Panc1 (cell line): ENCODE measurements around the gene RHEB. TPM values are rescaled to one million over a fixed set of nuclear protein-coding genes. Genes with fewer than 3 reads are reported as not detected.

ENCODE experiments used
- ATAC-seq: fragments of 200-7000 bp; cut with Tn5 transposase; 2 replicates; pipeline ENCODE4 v1.9.1; 2020; ENCODE audit warnings: mild to moderate bottlenecking, moderate library complexity
- BruUV-seq: library from RNA; stranded (reverse); fragments of 400-500 nt; replicated peaks from 2 replicates; lab custom pipeline; 2021; lab: Mats Ljungman, UMichigan
- CTCF ChIA-PET: fragments of 300-600 bp; sonication (Branson Sonifier 250); formaldehyde crosslinking; loops from one replicate; lab custom pipeline; 2022; ENCODE audit warnings: antibody characterized with exemption; lab: Charles Lee
- POLR2A ChIA-PET: fragments of 300-600 bp; sonication (Branson Sonifier 250); formaldehyde crosslinking; loops from one replicate; lab custom pipeline; 2022; ENCODE audit warnings: antibody characterized with exemption; lab: Charles Lee
- DNase-seq: peaks from one replicate; pipeline ENCODE4 v3.0.0-alpha.2; 2010; ENCODE audit warnings: low read depth, low spot score
- H3K27ac ChIP-seq: 2 replicates; pipeline ENCODE4 v1.5.1; 2011; ENCODE audit warnings: mild to moderate bottlenecking, low read length, inconsistent platforms
- H3K27me3 ChIP-seq: fragments of 200-500 bp; sonication (Bioruptor generic); 2 replicates; pipeline ENCODE4 v1.6.0; 2014; ENCODE audit warnings: low read length, inconsistent platforms; ENCODE audit not compliant: control insufficient read depth, insufficient read depth
- H3K36me3 ChIP-seq: fragments of 200-500 bp; sonication (Bioruptor generic); 2 replicates; pipeline ENCODE4 v1.5.1; 2014; ENCODE audit warnings: inconsistent platforms, mild to moderate bottlenecking, low read length, moderate library complexity; ENCODE audit not compliant: control insufficient read depth, insufficient read depth
- H3K4me1 ChIP-seq: 2 replicates; pipeline ENCODE4 v1.5.1; 2011; ENCODE audit warnings: inconsistent platforms, mild to moderate bottlenecking, low read length, moderate library complexity; ENCODE audit not compliant: control insufficient read depth, insufficient read depth
- H3K4me3 ChIP-seq, 2 experiments: 2 replicates each; pipeline ENCODE4 v1.5.1; 2011 to 2012; ENCODE audit warnings: low read depth in 2 of 2, low read length in 2 of 2, mild to moderate bottlenecking in 2 of 2, inconsistent platforms in 1 of 2, moderate library complexity in 1 of 2
- H3K9me3 ChIP-seq: fragments of 200-500 bp; sonication (Bioruptor generic); 2 replicates; pipeline ENCODE4 v1.5.1; 2014; ENCODE audit warnings: low read depth, mild to moderate bottlenecking, inconsistent platforms, low read length, moderate library complexity; ENCODE audit not compliant: control insufficient read depth, insufficient read depth
- CTCF ChIP-seq: fragments of 450-650 bp; IDR thresholded peaks from 2 replicates; pipeline ENCODE4 v1.5.1; 2017; ENCODE audit warnings: mild to moderate bottlenecking
- POLR2AphosphoS5 ChIP-seq: IDR thresholded peaks from 2 replicates; pipeline ENCODE4 v1.6.1; 2012; ENCODE audit warnings: mild to moderate bottlenecking, low read depth, low read length, moderate library complexity
- REST ChIP-seq, 2 experiments: IDR thresholded peaks; 2 replicates each; pipeline ENCODE4 v1.6.1; 2011 to 2012; ENCODE audit warnings: low read depth in 2 of 2, control low read depth in 1 of 2, low read length in 1 of 2, mild to moderate bottlenecking in 1 of 2, moderate library complexity in 1 of 2; ENCODE audit not compliant: insufficient read depth in 1 of 2
- SIN3A ChIP-seq: IDR thresholded peaks from 2 replicates; pipeline ENCODE4 v1.6.1; 2012; ENCODE audit warnings: low read depth, mild to moderate bottlenecking, low read length, moderate library complexity, borderline replicate concordance; ENCODE audit not compliant: insufficient read depth
- TCF7L2 ChIP-seq: IDR thresholded peaks from 2 replicates; pipeline ENCODE4 v1.6.1; 2011; ENCODE audit warnings: mild to moderate bottlenecking, low read depth, low read length, inconsistent platforms
- in situ Hi-C: cut with HindIII; loops from 2 replicates; pipeline ENCODE4 v1.10.0; 2016; ENCODE audit warnings: low sequenced_read_pairs, low pct_unique_long_range_greater_than_20kb
- intact Hi-C: fragments of 100-400 bp; cut with micrococcal nuclease; formaldehyde crosslinking; loops from one replicate; pipeline ENCODE4 v1.10.0; 2022; ENCODE audit not compliant: unreplicated experiment
- total RNA-seq: library from RNA; stranded (reverse); gene quantifications from one replicate; pipeline ENCODE4 v1.2.1, GENCODE V29; 2021; ENCODE audit not compliant: unreplicated experiment

RHEB gene
- total RNA-seq, 1 experiment from 2014 or later, result 259 TPM

- POLR2A ChIA-PET, result no interaction called here
- in situ Hi-C loops, result no loop called here
Observed at GRCh38 chr7:151565541-151565940, 45.8 kb upstream of the RHEB start.

GRCh38 chr7:151560243-151560642 lies 40.5 kb upstream of the RHEB start:
- intact Hi-C loops (no loop called here), in situ Hi-C loops (no loop called here)
- H3K27me3 ChIP-seq, result no peaks in the 10 kb centered on the region
- ATAC-seq (no peak), DNase-seq (no peak)
- H3K4me3 ChIP-seq, result no peak overlapping the region
- H3K4me1 ChIP-seq, result no peaks in the 10 kb centered on the region
- H3K27ac ChIP-seq, result no peak overlapping the region
- TF ChIP-seq TCF7L2 (no peak), SIN3A (no peak), POLR2AphosphoS5 (no peak), REST (IDR thresholded peaks at IDR 0.05; ENCODE audit: insufficient read depth in 1 of 2, low read depth in 2 of 2, low read length in 1 of 2) (no peak), CTCF (no peak)
- ChIA-PET POLR2A (no interaction called here), CTCF (no interaction called here)
- H3K9me3 ChIP-seq, result no peaks in the 10 kb centered on the region
- peaks cover 42% of the 10 kb centered on the region for H3K36me3 ChIP-seq
- BruUV-seq, result no TSS peak

More at GRCh38 chr7:151565541-151565940, 45.8 kb upstream of the RHEB start:
- TF ChIP-seq SIN3A (no peak), POLR2AphosphoS5 (no peak)
- Histone ChIP-seq H3K27ac (no peak overlapping the region), H3K36me3 (peaks cover 36% of the 10 kb centered on the region), H3K4me3 (no peak overlapping the region), H3K27me3 (no peaks in the 10 kb centered on the region), H3K9me3 (no peaks in the 10 kb centered on the region), H3K4me1 (no peaks in the 10 kb centered on the region; the same call in 1 of the 2 replicates)
- ATAC-seq (no peak), DNase-seq (no peak)
- CTCF ChIA-PET, result interaction anchor here (0.7 kb wide), 1 partner anchor 237 kb away, joined by 3 read pairs; no protein-coding TSS in a partner anchor
- no TSS peak for BruUV-seq
- intact Hi-C loops, result no loop called here

- H3K36me3 ChIP-seq, result peaks cover 40% of the 10 kb centered on the region
- in situ Hi-C loops, result no loop called here
- CTCF ChIA-PET, result no interaction called here
- H3K9me3 ChIP-seq, result no peaks in the 10 kb centered on the region
- H3K4me3 ChIP-seq, result no peak overlapping the region
- POLR2A ChIA-PET, result no interaction called here
- no peak for ATAC-seq
- H3K27me3 ChIP-seq, result no peaks in the 10 kb centered on the region
- no peaks in the 10 kb centered on the region for H3K4me1 ChIP-seq
- intact Hi-C loops, result no loop called here
- no TSS peak for BruUV-seq
- H3K27ac ChIP-seq, result no peak overlapping the region
- no peak for DNase-seq
- TF ChIP-seq SIN3A, result no peak
- TF ChIP-seq POLR2AphosphoS5, result no peak
- no peak for TF ChIP-seq CTCF
- TF ChIP-seq REST (IDR thresholded peaks at IDR 0.05; ENCODE audit: insufficient read depth in 1 of 2, low read depth in 2 of 2, low read length in 1 of 2), result no peak
- TF ChIP-seq TCF7L2, result no peak
Observed at GRCh38 chr7:151559557-151560183, 40.0 kb upstream of the RHEB start.
